Endothelial cell of umbilical vein (primary cell): Measurements from ENCODE around the gene GAGE12E. TPM values are rescaled to one million over a fixed set of nuclear protein-coding genes. Genes with fewer than 3 reads are reported as not detected.
"Not testable (repeated sequence)": the region's sequence is repeated elsewhere in the genome, so short reads cannot be mapped to it uniquely, and the experiment has no call there.

Experiments
- Bru-seq: library from RNA; stranded (reverse); fragments of 400-500 nt; gene quantifications from one replicate; lab custom pipeline; 2021; lab: Mats Ljungman, UMichigan
- BruChase-seq, 2 experiments: library from RNA; stranded (reverse); fragments of 400-500 nt; gene quantifications; one replicate each; lab custom pipeline; 2021; lab: Mats Ljungman, UMichigan
- BruUV-seq: library from RNA; stranded (reverse); fragments of 400-500 nt; replicated peaks from 2 replicates; lab custom pipeline; 2021; lab: Mats Ljungman, UMichigan
- CTCF ChIA-PET: fragments of 300-600, 350-600 bp; sonication (Branson Sonifier 250); formaldehyde crosslinking; loops from one replicate; lab custom pipeline; 2021; ENCODE audit warnings: antibody characterized with exemption, inconsistent platforms; lab: Charles Lee
- POLR2A ChIA-PET: fragments of 300-600, 350-600 bp; sonication (Branson Sonifier 250); formaldehyde crosslinking; loops from one replicate; lab custom pipeline; 2021; ENCODE audit warnings: antibody characterized with exemption, inconsistent platforms; lab: Charles Lee
- DNase-seq: peaks from one replicate; pipeline ENCODE4 v3.0.0-alpha.2; 2011; ENCODE audit warnings: low read depth, low spot score
- FAIRE-seq: peaks from 2 replicates; lab custom pipeline; 2011; peaks lifted over from hg19 to GRCh38; lab: Jason Lieb, UNC
- H2AFZ ChIP-seq: 2 replicates; pipeline ENCODE4 v1.6.0; 2012; ENCODE audit warnings: low read depth, low read length, control low read depth, inconsistent platforms
- H3K27ac ChIP-seq: 2 replicates; pipeline ENCODE4 v1.5.1; 2011; ENCODE audit warnings: low read depth, mild to moderate bottlenecking, control low read depth, low read length, moderate library complexity; ENCODE audit not compliant: insufficient read depth
- H3K27me3 ChIP-seq, 2 experiments: 2 replicates each; pipeline versions ENCODE4 v1.6.0 to v1.6.1; 2011; ENCODE audit warnings: low read length in 2 of 2, mixed read lengths in 1 of 2; ENCODE audit not compliant: control insufficient read depth in 2 of 2, insufficient read depth in 2 of 2
- H3K36me3 ChIP-seq, 2 experiments: 2 replicates in 1 of 2; 3 replicates in 1 of 2; pipeline ENCODE4 v1.5.1; 2011; ENCODE audit warnings: low read length in 2 of 2, mild to moderate bottlenecking in 1 of 2, moderate library complexity in 1 of 2; ENCODE audit not compliant: control insufficient read depth in 2 of 2, insufficient read depth in 2 of 2; ENCODE audit errors: extremely low read depth in 1 of 2
- H3K4me1 ChIP-seq: 3 replicates; pipeline ENCODE4 v1.5.1; 2011; ENCODE audit warnings: mild to moderate bottlenecking, low read length; ENCODE audit not compliant: control insufficient read depth, insufficient read depth; ENCODE audit errors: extremely low read depth
- H3K4me2 ChIP-seq: 2 replicates; pipeline ENCODE4 v1.6.1; 2011; ENCODE audit warnings: low read length, control low read depth, mixed read lengths; ENCODE audit not compliant: insufficient read depth
- H3K4me3 ChIP-seq, 3 experiments: fragments of 200-600 bp in 1 of 3; sonication (generic), shearing (Covaris generic) in 1 of 3; replicated peaks in 1 of 3; 2 replicates each; pipeline ENCODE4 v1.5.1; 2011 to 2016; ENCODE audit warnings: control low read depth in 3 of 3, low read length in 3 of 3, mild to moderate bottlenecking in 2 of 3, inconsistent platforms in 1 of 3, low read depth in 1 of 3, moderate library complexity in 1 of 3; ENCODE audit not compliant: insufficient read depth in 1 of 3
- H3K79me2 ChIP-seq: 2 replicates; pipeline ENCODE4 v1.6.0; 2012; ENCODE audit warnings: low read length, inconsistent platforms; ENCODE audit not compliant: control insufficient read depth, insufficient read depth
- H3K9ac ChIP-seq: replicated peaks from 2 replicates; pipeline ENCODE3; 2011; ENCODE audit warnings: low read length, control low read depth; ENCODE audit not compliant: insufficient read depth; ENCODE audit errors: extremely low read depth
- H3K9me1 ChIP-seq: replicated peaks from 3 replicates; pipeline ENCODE4 v1.6.0; 2011; ENCODE audit warnings: mild to moderate bottlenecking, low read length; ENCODE audit not compliant: control insufficient read depth, insufficient read depth; ENCODE audit errors: extremely low read depth
- H3K9me3 ChIP-seq: replicated peaks from 2 replicates; pipeline ENCODE4 v1.5.1; 2012; ENCODE audit warnings: low read length, inconsistent platforms; ENCODE audit not compliant: control insufficient read depth, insufficient read depth
- H4K20me1 ChIP-seq: replicated peaks from 2 replicates; pipeline ENCODE3; 2011; ENCODE audit warnings: mild to moderate bottlenecking, low read length; ENCODE audit not compliant: control insufficient read depth, insufficient read depth; ENCODE audit errors: extremely low read depth
- dilution Hi-C: fragments of 300-500 bp; cut with MboI; formaldehyde crosslinking; loops from one replicate; pipeline ENCODE4 v1.15.0; 2019; ENCODE audit warnings: low sequenced_read_pairs; ENCODE audit not compliant: extremely low pct_ligation_motif_present
- intact Hi-C: fragments of 100-400 bp; cut with micrococcal nuclease; formaldehyde crosslinking; loops from one replicate; pipeline ENCODE4 v1.10.0; 2022
- long read RNA-seq: library from polyadenylated mRNA; stranded (forward); transcript quantifications from one replicate; pipeline ENCODE4 v2.0.0, GENCODE V29; 2021
- polyA minus RNA-seq, 3 experiments: library from RNA; depleted of rRNA, polyadenylated mRNA; stranded (reverse); fragments of >200 nt; gene quantifications; 1 replicate in 1 of 3; 2 replicates in 2 of 3; pipeline ENCODE4 v1.2.3, GENCODE V29; 2011
- polyA plus RNA-seq, 4 experiments: library from polyadenylated mRNA; depleted of rRNA in 3 of 4; stranded (reverse) in 3 of 4; unstranded in 1 of 4; fragments of >200 nt; gene quantifications; 2 replicates each; pipeline versions ENCODE4 v1.2.1 to v1.2.3, GENCODE V29; 2011 to 2012; ENCODE audit warnings: missing spikeins in 1 of 4
- total RNA-seq: library from RNA; stranded (reverse); gene quantifications from 2 replicates; pipeline ENCODE4 v1.2.3, GENCODE V29; 2021

The GAGE12E gene
- total RNA-seq (not detected in 2 replicates), polyA plus RNA-seq (not detected in 2 replicates), polyA minus RNA-seq (not detected in 2 replicates), Bru-seq, nascent RNA (not detected), BruChase-seq, experiment 1, labeled RNA remaining after a 6-hour chase (not detected), BruChase-seq, experiment 2, labeled RNA remaining after a 2-hour chase (not detected)
- not detected in 2 replicates for polyA plus RNA-seq (2011; cell fraction: cytosol; rRNA removed)
- not detected in 2 replicates for polyA plus RNA-seq (2011; cell fraction: nucleus; rRNA removed)
- not detected in 2 replicates for polyA plus RNA-seq (2012)
- polyA minus RNA-seq (2011; cell fraction: cytosol; rRNA and poly(A)+ RNA removed): not detected
- polyA minus RNA-seq (2011; cell fraction: nucleus; rRNA and poly(A)+ RNA removed): not detected in 2 replicates
- long read RNA-seq: 0 reads

GRCh38 chrX:49550989-49551388 lies at the start of gene GAGE12E:
Gene GAGE12E, plus strand, starts transcription at chrX:49551289. Its CDS starts 1,155 bp downstream, at chrX:49552444.
- intact Hi-C loops, dilution Hi-C loops, H2AFZ ChIP-seq, H3K9me3 ChIP-seq, H3K79me2 ChIP-seq, H3K4me2 ChIP-seq, BruUV-seq, DNase-seq, H3K27ac ChIP-seq, FAIRE-seq, H3K4me1 ChIP-seq, H3K9ac ChIP-seq, H3K27me3 ChIP-seq, H3K9me1 ChIP-seq, POLR2A ChIA-PET, H3K4me3 ChIP-seq, CTCF ChIA-PET, H3K36me3 ChIP-seq, H4K20me1 ChIP-seq: not testable (repeated sequence)

GRCh38 chrX:49531877-49532276 lies 19.2 kb upstream of the GAGE12E start, which contains the start of gene GAGE12C:
Gene GAGE12C, plus strand, starts transcription at chrX:49532177. Its CDS starts 1,155 bp downstream, at chrX:49533332.
- not testable (repeated sequence) for H3K4me3 ChIP-seq

DNA sequence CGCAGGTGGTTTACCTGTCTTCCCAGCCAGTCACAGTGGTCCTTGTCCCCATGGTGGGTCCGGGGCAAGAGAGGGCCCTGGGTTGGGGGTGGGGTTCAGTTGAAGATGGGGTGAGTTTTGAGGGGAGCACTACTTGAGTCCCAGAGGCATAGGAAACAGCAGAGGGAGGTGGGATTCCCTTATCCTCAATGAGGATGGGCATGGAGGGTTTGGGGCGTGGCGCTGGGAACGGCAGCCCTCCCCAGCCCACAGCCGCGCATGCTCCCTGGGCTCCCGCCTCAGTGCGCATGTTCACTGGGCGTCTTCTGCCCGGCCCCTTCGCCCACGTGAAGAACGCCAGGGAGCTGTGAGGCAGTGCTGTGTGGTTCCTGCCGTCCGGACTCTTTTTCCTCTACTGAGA lies 9.7 kb upstream of the GAGE12E start, which contains the start of gene GAGE12D:
Gene GAGE12D (plus strand): TSS at position 301 of the 400 bp plus-strand sequence. CDS start 1,155 bp downstream, outside the sequence.
- H3K9me3 ChIP-seq, H3K4me3 ChIP-seq, H3K9me1 ChIP-seq: not testable (repeated sequence)

More at GRCh38 chrX:49531877-49532276, 19.2 kb upstream of the GAGE12E start, which contains the start of gene GAGE12C:
- H3K27ac ChIP-seq, FAIRE-seq, H4K20me1 ChIP-seq, CTCF ChIA-PET, dilution Hi-C loops, H2AFZ ChIP-seq, H3K27me3 ChIP-seq, POLR2A ChIA-PET, BruUV-seq, H3K9me1 ChIP-seq, DNase-seq, H3K9ac ChIP-seq, H3K36me3 ChIP-seq, H3K4me1 ChIP-seq, H3K79me2 ChIP-seq, H3K4me2 ChIP-seq, intact Hi-C loops, H3K9me3 ChIP-seq: not testable (repeated sequence)

DNA sequence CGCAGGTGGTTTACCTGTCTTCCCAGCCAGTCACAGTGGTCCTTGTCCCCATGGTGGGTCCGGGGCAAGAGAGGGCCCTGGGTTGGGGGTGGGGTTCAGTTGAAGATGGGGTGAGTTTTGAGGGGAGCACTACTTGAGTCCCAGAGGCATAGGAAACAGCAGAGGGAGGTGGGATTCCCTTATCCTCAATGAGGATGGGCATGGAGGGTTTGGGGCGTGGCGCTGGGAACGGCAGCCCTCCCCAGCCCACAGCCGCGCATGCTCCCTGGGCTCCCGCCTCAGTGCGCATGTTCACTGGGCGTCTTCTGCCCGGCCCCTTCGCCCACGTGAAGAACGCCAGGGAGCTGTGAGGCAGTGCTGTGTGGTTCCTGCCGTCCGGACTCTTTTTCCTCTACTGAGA lies 9.5 kb downstream of the GAGE12E start, which contains the start of gene GAGE12F:
Gene GAGE12F (plus strand): TSS at position 301 of the 400 bp plus-strand sequence. CDS start 1,155 bp downstream, outside the sequence.
- H3K36me3 ChIP-seq, CTCF ChIA-PET, FAIRE-seq, DNase-seq, POLR2A ChIA-PET, H4K20me1 ChIP-seq, H3K4me1 ChIP-seq, H3K9me1 ChIP-seq, H3K9ac ChIP-seq, H2AFZ ChIP-seq, H3K27ac ChIP-seq, H3K9me3 ChIP-seq, BruUV-seq, H3K4me3 ChIP-seq, H3K79me2 ChIP-seq, H3K4me2 ChIP-seq, intact Hi-C loops, H3K27me3 ChIP-seq, dilution Hi-C loops: not testable (repeated sequence)

More for the DNA sequence above, 9.7 kb upstream of the GAGE12E start, which contains the start of gene GAGE12D:
- H4K20me1 ChIP-seq, POLR2A ChIA-PET, H2AFZ ChIP-seq, H3K36me3 ChIP-seq, H3K27me3 ChIP-seq, H3K4me2 ChIP-seq, intact Hi-C loops, BruUV-seq, H3K4me1 ChIP-seq, H3K9ac ChIP-seq, H3K79me2 ChIP-seq, H3K27ac ChIP-seq, DNase-seq, CTCF ChIA-PET, FAIRE-seq, dilution Hi-C loops: not testable (repeated sequence)
